HTERT RPE-1 (cell line): ENCODE measurements around the gene AIF1L.

Source experiments
- in situ Hi-C: fragments of 300-500 bp; cut with MboI; formaldehyde crosslinking; loops from 4 replicates; pipeline ENCODE4 v1.14.3; 2020; ENCODE audit warnings: low sequenced_read_pairs

AIF1L gene

GRCh38 chr9:131161585-131161984 is 65.3 kb downstream of the AIF1L start:
- in situ Hi-C loops = no loop called here

DNA sequence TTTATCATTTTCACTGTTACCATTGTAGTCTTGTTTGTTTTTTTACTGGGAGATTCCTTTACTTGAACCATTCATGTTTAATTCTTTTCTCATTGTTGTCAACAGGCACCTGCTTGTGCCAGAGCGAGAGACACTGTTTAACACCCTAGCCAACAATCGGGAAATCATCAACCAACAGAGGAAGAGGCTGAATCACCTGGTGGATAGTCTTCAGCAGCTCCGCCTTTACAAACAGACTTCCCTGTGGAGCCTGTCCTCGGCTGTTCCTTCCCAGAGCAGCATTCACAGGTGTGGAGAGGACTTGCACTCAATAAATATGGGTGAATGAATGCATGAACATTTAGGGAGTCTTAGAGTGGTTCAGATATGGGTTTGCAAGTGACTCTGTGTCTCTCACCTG is 66.6 kb downstream of the AIF1L start:
- in situ Hi-C loops = no loop called here

DNA sequence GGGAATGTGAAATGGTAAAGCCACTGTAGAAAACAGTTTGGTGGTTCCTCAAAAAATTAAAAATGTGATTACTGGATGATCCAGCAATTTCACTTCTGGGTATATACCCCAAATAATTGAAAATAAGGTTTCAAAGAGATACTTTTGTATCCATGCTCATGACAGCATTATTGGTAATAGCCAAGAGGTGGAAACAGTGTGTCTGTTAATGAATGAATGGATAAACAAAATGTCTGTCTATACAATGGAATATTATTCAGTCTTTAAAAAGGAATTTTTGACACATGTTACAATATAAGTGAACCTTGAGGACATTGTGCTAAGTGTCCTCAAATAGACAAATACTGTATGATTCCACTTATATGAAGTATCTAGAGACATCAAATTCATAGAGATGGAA is 69.2 kb downstream of the AIF1L start:
- in situ Hi-C loops = no loop called here

GRCh38 chr9:131167146-131167692 is 70.9 kb downstream of the AIF1L start:
- in situ Hi-C loops = no loop called here

DNA sequence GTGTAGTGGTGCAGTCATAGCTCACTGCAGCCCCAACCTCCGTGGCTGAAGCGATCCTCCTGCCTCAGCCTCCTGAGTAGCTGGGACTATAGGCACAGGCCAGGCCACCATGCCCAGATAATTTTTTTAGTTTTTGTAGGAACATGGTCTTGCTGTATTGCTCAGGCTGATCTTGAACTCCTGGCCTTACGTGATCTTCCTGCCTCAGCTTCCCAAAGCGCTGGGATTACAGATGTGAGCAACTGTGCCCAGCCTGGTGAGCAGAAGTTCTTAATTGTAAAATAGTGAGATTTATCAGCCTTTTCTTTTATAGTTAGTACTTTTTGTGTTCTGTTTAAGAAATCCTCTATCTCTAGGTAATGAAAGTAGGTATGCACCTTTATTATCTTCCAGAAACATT is 71.6 kb downstream of the AIF1L start:
- in situ Hi-C loops = no loop called here

GRCh38 chr9:131169563-131170240 is 73.4 kb downstream of the AIF1L start:
- in situ Hi-C loops = no loop called here
